ENCODE results near the gene TAGLN. TPM values are rescaled to one million over a fixed set of nuclear protein-coding genes. Genes with fewer than 3 reads are reported as not detected.

Gene TAGLN
- total and polyA plus RNA-seq, 9 of the 15 experiments (the other 6 are each of a cell fraction or from before 2014, with no cell fraction given), result 0.21 to 4.9 (median 1.1) TPM

GRCh38 chr11:117177534-117178209 lies 21.5 kb upstream of the TAGLN start:
- Histone ChIP-seq H4K20me1 (replicated peaks; ENCODE audit: control insufficient read depth, insufficient read depth, low read length) (peaks cover 5% of the 10 kb centered on the region; the same call in 1 of the 2 replicates), H3K27ac (ENCODE audit: extremely low read depth, low read depth, low read length) (peak overlapping the region; percentile 70), H3K9me1 (ENCODE audit: control insufficient read depth, insufficient read depth, low read length) (no peaks in the 10 kb centered on the region), H3K4me2 (ENCODE audit: insufficient read depth, low read length) (peak overlapping the region; percentile 68), H3K4me1 (replicated peaks in 1 of 2; ENCODE audit: control insufficient read depth in 2 of 2, insufficient read depth in 2 of 2, low read length in 2 of 2) (peaks cover 37 to 52% of the 10 kb centered on the region in 2 experiments), H2AFZ (ENCODE audit: low read depth, low read length) (peak overlapping the region; percentile 82), H3K79me2 (ENCODE audit: control insufficient read depth, insufficient read depth, low read length) (peaks cover 18% of the 10 kb centered on the region), H3K9ac (ENCODE audit: insufficient read depth in 1 of 2, low read depth in 2 of 2, low read length in 2 of 2) (peak overlapping the region; percentile 50 to 91), H3K27me3 (ENCODE audit: control insufficient read depth in 2 of 2, insufficient read depth in 2 of 2, low read length in 2 of 2) (no peaks in the 10 kb centered on the region), H3K9me3 (replicated peaks; ENCODE audit: control insufficient read depth, insufficient read depth, low read depth, low read length) (no peaks in the 10 kb centered on the region), H3K36me3 (ENCODE audit: control insufficient read depth, insufficient read depth, low read length) (peaks cover 15% of the 10 kb centered on the region), H3K4me3 (peak overlapping the region; percentile 49; the same call in 1 of the 2 replicates)
- no peak for DNase-seq (ENCODE audit: extremely low read depth in 1 of 4, low spot score in 3 of 4)
- in situ Hi-C loops (cut with MboI) (no loop called here), intact Hi-C loops (cut with micrococcal nuclease) (loop anchor here (2.0 kb wide), 1 partner anchor 33 kb away; the partner anchor contains the start of gene PAFAH1B2)
- BruUV-seq (replicated peaks), result no TSS peak
- TF ChIP-seq ATF7 (IDR thresholded peaks at IDR 0.05) (no peak), NFIC (IDR thresholded peaks at IDR 0.05) (peak; percentile 48), ZNF282 (CRISPR knock-in tag; IDR thresholded peaks at IDR 0.05) (no peak)
- ChIA-PET POLR2A (interaction anchor here (0.6 to 3.5 kb wide), 3 partner anchors 12 to 175 kb away, joined by 3 to 17 read pairs (median 3); partner anchors contain the start of gene PAFAH1B2), CTCF (ENCODE audit: low intra/inter-chr PET ratio) (interaction anchor here (0.5 kb wide), 1 partner anchor 54 kb away, joined by 4 read pairs; the partner anchor contains the start of gene PCSK7)
- 88% methylated on average over 10 of the region's 10 CpGs for WGBS (ENCODE audit: insufficient coverage, low coverage, missing lambda C conversion rate)
- ATAC-seq, result no peak
- FAIRE-seq, result no peak

Data from K562 (cell line).